Esophagus squamous epithelium (tissue), 5 donors: ENCODE results near the gene ATP7B. TPM values are rescaled to one million over a fixed set of nuclear protein-coding genes. Genes with fewer than 3 reads are reported as not detected.
A peak's percentile ranks its signal among the peaks of the same experiment; 100 is the strongest.

Source experiments
- DNase-seq: peaks from one replicate; lab custom pipeline; 2025; lab: John Stamatoyannopoulos, UW
- H3K27ac ChIP-seq, 4 donors: fragments of 200-600 bp; sonication (generic); one replicate each; pipeline ENCODE4 v1.5.1; 2016 to 2019; ENCODE audit warnings: mild to moderate bottlenecking in 1 of 4
- H3K27me3 ChIP-seq, 4 donors: fragments of 200-600 bp; sonication (generic); 1 replicate in 3 of 4; 2 replicates in 1 of 4; pipeline versions ENCODE4 v1.5.1 to v1.6.0; 2017 to 2021; ENCODE audit warnings: antibody characterized with exemption in 1 of 4
- H3K36me3 ChIP-seq, 3 donors: fragments of 200-600 bp; sonication (generic); one replicate each; pipeline ENCODE4 v1.5.1; 2016 to 2019
- H3K4me1 ChIP-seq, 3 donors: fragments of 200-600 bp; sonication (generic); one replicate each; pipeline ENCODE4 v1.5.1; 2017 to 2019
- H3K4me3 ChIP-seq, 4 donors: fragments of 200-600 bp; sonication (generic); 1 replicate in 3 of 4; 2 replicates in 1 of 4; pipeline ENCODE4 v1.5.1; 2016 to 2019; ENCODE audit warnings: mild to moderate bottlenecking in 2 of 4, moderate library complexity in 1 of 4
- H3K9me3 ChIP-seq, 3 donors: fragments of 200-600 bp; sonication (generic); one replicate each; pipeline ENCODE4 v1.5.1; 2016 to 2019
- CTCF ChIP-seq, 6 experiments: fragments of 450-650 bp in 4 of 6; fragments of 200-600 bp in 2 of 6; sonication (generic) in 2 of 6; IDR thresholded peaks; one replicate each; pipeline ENCODE4 v1.5.1; 2016 to 2019; ENCODE audit warnings: antibody characterized with exemption in 6 of 6, mild to moderate bottlenecking in 4 of 6, moderate library complexity in 4 of 6
- POLR2A ChIP-seq, 4 donors: fragments of 450-650 bp; IDR thresholded peaks; one replicate each; pipeline ENCODE4 v1.6.1; 2017; ENCODE audit warnings: antibody characterized with exemption in 4 of 4, mild to moderate bottlenecking in 4 of 4, moderate library complexity in 3 of 4
- WGBS, 2 donors: methylation state at CpG; one replicate each; pipeline ENCODE4 v1.1.5; 2018; 5-methylcytosine and 5-hydroxymethylcytosine counted together
- intact Hi-C: fragments of 100-400 bp; cut with DNase I; formaldehyde crosslinking; loops from one replicate; pipeline ENCODE4 v1.15.0; 2022
- total RNA-seq, 4 donors: library from RNA; depleted of rRNA; stranded (reverse); fragments of >200 nt; gene quantifications; one replicate each; pipeline ENCODE4 v1.1.0, GENCODE V29; 2016
- donor health status: DM: yes; HTN: yes; CAD: no.

The ATP7B gene
- total RNA-seq, 4 donors from 2014 or later, result 0.99 to 3.6 (median 2.6) TPM

GRCh38 chr13:51970349-51970748 is 40.9 kb downstream of the ATP7B start:
- WGBS, 2 donors, result 65 to 73% methylated on average over 5 of the region's 5 CpGs
- no peak overlapping the region for H3K27ac ChIP-seq

GRCh38 chr13:51967482-51968446 is 43.5 kb downstream of the ATP7B start:
- H3K4me3 ChIP-seq, result no peak overlapping the region
- intact Hi-C loops, result no loop called here
- peak overlapping the region in 2 of 4 donors; percentile 29 to 49 for H3K27ac ChIP-seq
- H3K9me3 ChIP-seq, result no peaks in the 10 kb centered on the region
- TF ChIP-seq CTCF (IDR thresholded peaks at IDR 0.05) (no peak), POLR2A (IDR thresholded peaks at IDR 0.05) (no peak)
- DNase-seq, result no peak
- H3K4me1 ChIP-seq, result no peaks in the 10 kb centered on the region
- H3K36me3 ChIP-seq, result no peaks in the 10 kb centered on the region
- H3K27me3 ChIP-seq, result no peaks in the 10 kb centered on the region
- 60 to 73% methylated on average over 7 to 8 of the region's 8 CpGs for WGBS, 2 donors

More at GRCh38 chr13:51970349-51970748, 40.9 kb downstream of the ATP7B start:
- TF ChIP-seq CTCF (IDR thresholded peaks at IDR 0.05) (no peak), POLR2A (IDR thresholded peaks at IDR 0.05) (no peak)
- intact Hi-C loops, result no loop called here
- Histone ChIP-seq H3K9me3 (no peaks in the 10 kb centered on the region), H3K4me1 (no peaks in the 10 kb centered on the region), H3K27me3 (no peaks in the 10 kb centered on the region), H3K4me3 (no peak overlapping the region), H3K36me3 (no peaks in the 10 kb centered on the region)
- DNase-seq, result no peak

GRCh38 chr13:51966186-51966585 is 45.1 kb downstream of the ATP7B start:
- no peaks in the 10 kb centered on the region for H3K27me3 ChIP-seq
- no peak overlapping the region for H3K27ac ChIP-seq
- TF ChIP-seq CTCF (IDR thresholded peaks at IDR 0.05) (no peak), POLR2A (IDR thresholded peaks at IDR 0.05) (no peak)
- H3K36me3 ChIP-seq, result no peaks in the 10 kb centered on the region
- no peak overlapping the region for H3K4me3 ChIP-seq
- no peaks in the 10 kb centered on the region for H3K9me3 ChIP-seq
- H3K4me1 ChIP-seq, result no peaks in the 10 kb centered on the region
- intact Hi-C loops, result no loop called here
- 93 to 94% methylated on average over 9 of the region's 10 CpGs for WGBS, 2 donors
- DNase-seq, result no peak

GRCh38 chr13:51961493-51962403 is 49.5 kb downstream of the ATP7B start:
- DNase-seq, result no peak
- no peaks in the 10 kb centered on the region for H3K9me3 ChIP-seq
- intact Hi-C loops, result no loop called here
- H3K27ac ChIP-seq, result no peak overlapping the region
- WGBS, 2 donors, result 77 to 83% methylated on average over 4 to 5 of the region's 5 CpGs
- TF ChIP-seq CTCF (IDR thresholded peaks at IDR 0.05) (no peak), POLR2A (IDR thresholded peaks at IDR 0.05) (no peak)
- no peak overlapping the region for H3K4me3 ChIP-seq
- no peaks in the 10 kb centered on the region for H3K36me3 ChIP-seq
- H3K4me1 ChIP-seq, result no peaks in the 10 kb centered on the region
- no peaks in the 10 kb centered on the region for H3K27me3 ChIP-seq
